ENCODE data around the gene AIF1.

Gene AIF1

DNA sequence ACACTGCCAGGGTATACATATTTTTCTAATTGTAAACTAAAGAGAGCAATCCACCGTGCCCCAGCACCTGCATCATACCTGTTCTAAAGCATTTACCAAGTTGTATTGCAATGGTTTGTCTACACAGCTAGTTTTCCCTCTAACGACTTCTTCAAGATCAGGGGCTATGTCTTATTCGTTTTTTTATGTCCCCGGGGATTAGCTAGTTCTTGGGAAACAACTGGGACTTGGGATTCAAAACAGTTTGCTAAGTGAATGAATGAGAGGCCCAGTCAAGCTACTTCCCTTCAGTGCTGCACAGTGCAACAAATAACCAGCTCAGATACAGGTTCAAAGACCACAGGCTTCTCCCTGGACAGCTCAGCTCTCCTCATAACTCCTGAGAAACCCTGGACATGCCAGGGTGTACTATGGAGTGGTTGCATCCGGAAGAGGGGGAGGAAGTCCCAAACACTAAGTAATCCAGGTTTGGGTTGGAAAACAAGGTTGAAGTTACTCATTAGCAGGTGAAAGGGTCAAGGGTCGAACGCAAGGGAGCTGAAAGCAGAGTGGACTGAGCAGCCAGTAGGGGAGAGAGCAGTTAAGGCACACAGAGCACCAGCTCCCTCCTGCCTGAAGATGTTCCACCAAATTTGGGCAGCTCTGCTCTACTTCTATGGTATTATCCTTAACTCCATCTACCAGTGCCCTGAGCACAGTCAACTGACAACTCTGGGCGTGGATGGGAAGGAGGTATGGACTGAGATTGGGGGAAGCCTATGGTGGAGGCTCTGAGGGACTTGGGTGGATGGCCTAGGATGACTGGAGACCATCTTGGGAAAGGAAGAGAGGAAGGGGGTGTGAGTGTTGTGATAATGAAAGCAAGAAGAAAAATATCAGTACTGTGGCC lies 40.6 kb downstream of the AIF1 start, which contains the start of gene APOM:
APOM (plus strand) TSS at position 546 of the 889 bp plus-strand sequence; CDS start at position 619, 73 bp downstream.
- Histone ChIP-seq H3K79me2 (ENCODE audit: low read length) (peaks cover 47% of the 10 kb centered on the region), H3K36me3 (replicated peaks; ENCODE audit: insufficient read depth, low read length) (no peaks in the 10 kb centered on the region)

DNA sequence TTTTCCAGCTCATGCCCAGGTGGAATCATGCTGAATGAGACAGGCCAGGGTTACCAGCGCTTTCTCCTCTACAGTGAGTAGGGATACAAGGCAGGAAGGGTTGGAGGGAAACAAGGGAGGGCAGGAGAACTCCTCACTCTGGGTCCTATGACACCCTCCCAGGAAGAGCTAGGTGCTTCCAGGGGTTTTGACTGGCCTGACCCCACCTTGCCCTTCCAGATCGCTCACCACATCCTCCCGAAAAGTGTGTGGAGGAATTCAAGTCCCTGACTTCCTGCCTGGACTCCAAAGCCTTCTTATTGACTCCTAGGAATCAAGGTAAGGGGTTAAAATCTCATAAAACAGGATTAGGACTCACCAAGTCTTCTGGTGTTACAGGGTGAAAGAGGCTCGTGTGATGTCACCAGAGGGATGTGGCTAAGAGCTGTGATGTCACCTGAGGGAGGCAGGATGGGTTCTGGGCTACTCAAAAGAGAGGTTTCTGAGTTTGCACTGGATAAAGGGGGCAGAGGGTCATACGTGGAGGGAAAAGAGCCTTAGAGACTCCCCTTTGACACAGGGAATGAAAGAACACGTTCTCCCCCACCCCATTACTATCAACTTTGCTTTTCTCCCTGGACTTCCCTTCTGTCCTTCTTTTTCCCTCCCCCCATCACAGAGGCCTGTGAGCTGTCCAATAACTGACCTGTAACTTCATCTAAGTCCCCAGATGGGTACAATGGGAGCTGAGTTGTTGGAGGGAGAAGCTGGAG lies 42.5 kb downstream of the AIF1 start:
- H3F3A ChIP-seq (ENCODE audit: insufficient read depth, low read length), result peaks cover 23% of the 10 kb centered on the region
- no peak overlapping the region for H3K4me3 ChIP-seq (ENCODE audit: low read length)
- TF ChIP-seq EZH2 (optimal IDR thresholded peaks at IDR 0.05; ENCODE audit: low read depth, low read length) (no peak), EZH2phosphoT487 (IDR thresholded peaks at IDR 0.05; ENCODE audit: low read length) (no peak)
- TF ChIP-seq, protein P1, sequence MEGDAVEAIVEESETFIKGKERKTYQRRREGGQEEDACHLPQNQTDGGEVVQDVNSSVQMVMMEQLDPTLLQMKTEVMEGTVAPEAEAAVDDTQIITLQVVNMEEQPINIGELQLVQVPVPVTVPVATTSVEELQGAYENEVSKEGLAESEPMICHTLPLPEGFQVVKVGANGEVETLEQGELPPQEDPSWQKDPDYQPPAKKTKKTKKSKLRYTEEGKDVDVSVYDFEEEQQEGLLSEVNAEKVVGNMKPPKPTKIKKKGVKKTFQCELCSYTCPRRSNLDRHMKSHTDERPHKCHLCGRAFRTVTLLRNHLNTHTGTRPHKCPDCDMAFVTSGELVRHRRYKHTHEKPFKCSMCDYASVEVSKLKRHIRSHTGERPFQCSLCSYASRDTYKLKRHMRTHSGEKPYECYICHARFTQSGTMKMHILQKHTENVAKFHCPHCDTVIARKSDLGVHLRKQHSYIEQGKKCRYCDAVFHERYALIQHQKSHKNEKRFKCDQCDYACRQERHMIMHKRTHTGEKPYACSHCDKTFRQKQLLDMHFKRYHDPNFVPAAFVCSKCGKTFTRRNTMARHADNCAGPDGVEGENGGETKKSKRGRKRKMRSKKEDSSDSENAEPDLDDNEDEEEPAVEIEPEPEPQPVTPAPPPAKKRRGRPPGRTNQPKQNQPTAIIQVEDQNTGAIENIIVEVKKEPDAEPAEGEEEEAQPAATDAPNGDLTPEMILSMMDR (IDR thresholded peaks at IDR 0.05; ENCODE audit: low read length), result no peak
- no peak overlapping the region for H3K9ac ChIP-seq (ENCODE audit: low read length)
- peaks cover 27% of the 10 kb centered on the region for H3K4me1 ChIP-seq (ENCODE audit: low read length)
- DNase-seq, result no peak
- no peaks in the 10 kb centered on the region for H3K9me2 ChIP-seq (replicated peaks; ENCODE audit: insufficient read depth, low read length)
- H3K27ac ChIP-seq (ENCODE audit: low read length), result no peak overlapping the region
- H3K9me3 ChIP-seq (replicated peaks; ENCODE audit: insufficient read depth, low read length), result no peaks in the 10 kb centered on the region
- peaks cover 39% of the 10 kb centered on the region for H3K79me2 ChIP-seq (ENCODE audit: low read length)
- H2AFZ ChIP-seq (ENCODE audit: low read length), result no peak overlapping the region
- no peak overlapping the region for H3K4me2 ChIP-seq (ENCODE audit: low read depth, low read length)
- no peaks in the 10 kb centered on the region for H3K27me3 ChIP-seq (replicated peaks; ENCODE audit: insufficient read depth, low read length)
- H3K36me3 ChIP-seq (replicated peaks; ENCODE audit: insufficient read depth, low read length), result no peaks in the 10 kb centered on the region
- H4K20me1 ChIP-seq (ENCODE audit: insufficient read depth, low read length), result no peaks in the 10 kb centered on the region

More for the DNA sequence above, 40.6 kb downstream of the AIF1 start, which contains the start of gene APOM:
- TF ChIP-seq, protein P1 (IDR thresholded peaks at IDR 0.05; ENCODE audit: low read length), result no peak
- TF ChIP-seq EZH2phosphoT487 (IDR thresholded peaks at IDR 0.05; ENCODE audit: low read length) (no peak), EZH2 (optimal IDR thresholded peaks at IDR 0.05; ENCODE audit: low read depth, low read length) (no peak)
- no peak within 1 kb of the TSS for H3K27ac ChIP-seq (ENCODE audit: low read length)
- H3K4me3 ChIP-seq (ENCODE audit: low read length), result no peak within 1 kb of the TSS
- H2AFZ ChIP-seq (ENCODE audit: low read length), result no peak within 1 kb of the TSS
- H3K27me3 ChIP-seq (replicated peaks; ENCODE audit: insufficient read depth, low read length), result no peaks in the 10 kb centered on the region
- H3K4me2 ChIP-seq (ENCODE audit: low read depth, low read length), result no peak within 1 kb of the TSS
- peaks cover 12% of the 10 kb centered on the region; the same call in 1 of the 2 replicates for H3K4me1 ChIP-seq (ENCODE audit: low read length)
- no peak for DNase-seq
- no peaks in the 10 kb centered on the region for H4K20me1 ChIP-seq (ENCODE audit: insufficient read depth, low read length)
- H3F3A ChIP-seq (ENCODE audit: insufficient read depth, low read length), result peaks cover 11% of the 10 kb centered on the region
- H3K9me3 ChIP-seq (replicated peaks; ENCODE audit: insufficient read depth, low read length), result no peaks in the 10 kb centered on the region
- H3K9me2 ChIP-seq (replicated peaks; ENCODE audit: insufficient read depth, low read length), result no peaks in the 10 kb centered on the region
- no peak within 1 kb of the TSS for H3K9ac ChIP-seq (ENCODE audit: low read length)

DNA sequence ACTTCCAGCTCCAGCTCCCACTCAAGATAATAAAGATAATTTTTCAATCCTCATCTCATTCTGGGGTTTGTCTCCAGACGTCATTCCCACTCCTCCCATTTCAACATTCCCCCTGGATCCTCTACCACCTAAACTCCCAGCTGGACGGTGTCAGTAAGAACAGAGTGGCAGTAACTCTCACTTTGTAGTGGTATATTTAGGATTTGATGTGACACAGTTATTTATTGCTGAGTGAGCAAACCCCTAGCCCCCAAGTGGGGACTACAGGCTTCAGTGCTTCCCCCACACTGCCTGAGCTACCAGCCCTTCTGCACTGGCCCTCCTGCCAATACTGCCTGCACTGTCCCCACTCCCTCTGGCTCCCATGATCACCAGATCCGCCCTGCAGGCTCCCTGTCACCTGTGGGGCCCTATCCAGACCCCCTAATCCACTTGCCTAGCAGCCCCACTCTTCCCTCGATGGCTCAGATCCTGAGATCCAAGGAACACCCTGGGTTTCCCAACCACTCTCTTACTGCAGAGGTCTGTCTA lies 43.2 kb downstream of the AIF1 start:
- DNase-seq, result no peak
- no peaks in the 10 kb centered on the region for H3K9me3 ChIP-seq (replicated peaks; ENCODE audit: insufficient read depth, low read length)
- peaks cover 18% of the 10 kb centered on the region for H3F3A ChIP-seq (ENCODE audit: insufficient read depth, low read length)
- H2AFZ ChIP-seq (ENCODE audit: low read length), result no peak overlapping the region
- no peak overlapping the region for H3K4me3 ChIP-seq (ENCODE audit: low read length)
- H3K27ac ChIP-seq (ENCODE audit: low read length), result no peak overlapping the region
- H3K79me2 ChIP-seq (ENCODE audit: low read length), result peaks cover 44% of the 10 kb centered on the region
- TF ChIP-seq, protein P1 (IDR thresholded peaks at IDR 0.05; ENCODE audit: low read length), result no peak
- no peak for TF ChIP-seq EZH2phosphoT487 (IDR thresholded peaks at IDR 0.05; ENCODE audit: low read length)
- H3K27me3 ChIP-seq (replicated peaks; ENCODE audit: insufficient read depth, low read length), result no peaks in the 10 kb centered on the region
- H3K36me3 ChIP-seq (replicated peaks; ENCODE audit: insufficient read depth, low read length), result no peaks in the 10 kb centered on the region
- no peak overlapping the region for H3K9ac ChIP-seq (ENCODE audit: low read length)
- H3K4me1 ChIP-seq (ENCODE audit: low read length), result peaks cover 30% of the 10 kb centered on the region
- no peaks in the 10 kb centered on the region for H3K9me2 ChIP-seq (replicated peaks; ENCODE audit: insufficient read depth, low read length)
- H4K20me1 ChIP-seq (ENCODE audit: insufficient read depth, low read length), result no peaks in the 10 kb centered on the region
- H3K4me2 ChIP-seq (ENCODE audit: low read depth, low read length), result no peak overlapping the region

Measured in MM.1S (cell line).